ENCODE results near the gene ZNF563. TPM values are rescaled to one million over a fixed set of nuclear protein-coding genes. Genes with fewer than 3 reads are reported as not detected.
"Not testable (repeated sequence)": the region's sequence is repeated elsewhere in the genome, so short reads cannot be mapped to it uniquely, and the experiment has no call there.

The ZNF563 gene
- total and polyA plus RNA-seq, 4 experiments from 2014 or later, result 5.4 to 15.6 (median 10.9) TPM

DNA sequence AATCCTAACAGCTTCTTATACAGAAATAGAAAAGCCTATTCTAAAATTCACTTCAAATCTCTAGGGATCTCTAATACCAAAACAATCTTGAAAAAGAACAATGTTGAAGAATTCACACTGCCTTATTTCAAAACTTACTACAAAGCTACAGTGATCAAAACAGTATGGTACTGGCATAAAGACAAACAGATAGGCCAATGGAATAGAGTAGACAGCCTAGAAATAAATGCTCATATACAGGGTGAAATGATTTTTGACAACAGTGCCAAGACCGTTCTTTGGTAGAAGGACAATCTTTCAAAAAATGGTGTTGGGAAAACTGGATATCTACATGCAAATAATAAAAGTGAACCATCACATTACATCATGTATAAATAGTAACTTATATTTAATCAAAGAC lies 11.8 kb upstream of the ZNF563 start:
- Histone ChIP-seq H3K4me1 (ENCODE audit: insufficient read depth, low read length) (no peaks in the 10 kb centered on the region), H3K27ac (ENCODE audit: low read depth, low read length) (no peak overlapping the region), H3K27me3 (ENCODE audit: insufficient read depth, low read length) (no peaks in the 10 kb centered on the region), H3K36me3 (ENCODE audit: insufficient read depth, low read length) (no peaks in the 10 kb centered on the region), H3K9me3 (ENCODE audit: control insufficient read depth in 1 of 2, low read length in 2 of 2) (peaks cover 0 to 14% of the 10 kb centered on the region in 2 donors), H3K4me3 (ENCODE audit: low read length in 2 of 2) (no peak overlapping the region)
- ChIA-PET POLR2A (ENCODE audit: partially characterized antibody) (interaction anchor here (1.2 to 3.4 kb wide), 2 partner anchors 12 to 80 kb away, joined by 3 to 16 read pairs; partner anchors contain the start of gene ZNF563), CTCF (ENCODE audit: partially characterized antibody) (interaction anchor here (0.9 to 2.0 kb wide), 2 partner anchors 9 to 286 kb away, joined by 3 to 7 read pairs; no protein-coding TSS in a partner anchor)
- Mint-ChIP-seq H3K9me3 (peaks cover 0 to 47% (median 26%) of the 10 kb centered on the region in 8 donors), H3K36me3 (peaks cover 7 to 10% of the 10 kb centered on the region in 2 donors), H3K27me3 (no peaks in the 10 kb centered on the region), H3K27ac (no peak overlapping the region), H3K4me1 (peaks cover 0 to 3% (median 0%) of the 10 kb centered on the region in 4 donors), H3K4me3 (no peak overlapping the region)
- no peak for DNase-seq
- intact Hi-C loops (cut with micrococcal nuclease), result no loop called here

DNA sequence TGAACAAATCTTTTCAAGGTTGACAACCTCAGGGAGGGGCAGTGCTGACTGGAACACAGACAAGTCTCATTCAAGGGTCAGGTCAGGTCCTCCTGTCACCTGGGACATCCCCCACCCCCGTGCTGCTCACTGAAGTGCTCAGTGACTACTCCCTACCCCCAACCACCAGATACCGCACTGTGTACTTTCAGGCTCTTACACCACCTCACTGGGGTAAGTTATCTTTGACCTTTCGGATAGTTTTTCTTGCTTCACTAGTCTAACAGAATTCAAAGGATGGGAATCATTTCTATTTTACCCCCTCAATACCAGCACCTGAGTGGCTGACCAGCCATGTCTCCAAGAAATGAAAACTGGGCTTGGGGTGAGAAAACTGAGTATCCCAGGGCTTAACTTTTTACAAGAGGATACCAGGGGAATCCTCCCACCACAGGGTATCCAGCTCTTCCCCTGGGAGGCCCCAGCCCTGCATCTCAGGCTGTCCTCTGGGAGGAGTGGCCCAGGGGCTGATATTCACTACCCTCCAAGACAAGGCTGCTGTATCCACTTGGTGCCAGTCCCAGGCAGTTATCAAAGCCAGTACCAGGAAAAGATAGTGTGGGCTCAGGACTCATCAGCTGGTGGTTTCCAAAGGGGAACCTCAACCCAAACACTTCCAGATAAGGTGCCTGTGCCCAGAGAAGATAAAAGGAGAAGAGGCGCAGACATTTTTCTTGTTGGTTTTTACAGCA lies 2.1 kb downstream of the ZNF563 start:
- intact Hi-C loops (cut with micrococcal nuclease), result loop anchor here (5.0 kb wide), 1 partner anchor 129 kb away; no protein-coding TSS in a partner anchor
- Mint-ChIP-seq H3K36me3 (peaks cover 4 to 15% of the 10 kb centered on the region in 2 donors), H3K4me3 (peak overlapping the region; percentile 96 to 100 (median 99)), H3K4me1 (peaks cover 36 to 52% (median 43%) of the 10 kb centered on the region in 4 donors), H3K27me3 (no peaks in the 10 kb centered on the region), H3K9me3 (no peaks in the 10 kb centered on the region), H3K27ac (peak overlapping the region; percentile 83 to 99 (median 96))
- ChIA-PET POLR2A (ENCODE audit: partially characterized antibody) (interaction anchor here (0.8 to 5.3 kb wide), 7 partner anchors 13 to 175 kb away, joined by 3 to 148 read pairs (median 16); partner anchors contain the start of genes ZNF44, ZNF443 and ZNF625), CTCF (ENCODE audit: partially characterized antibody) (no interaction called here)
- Histone ChIP-seq H3K4me1 (ENCODE audit: insufficient read depth, low read length) (peaks cover 27% of the 10 kb centered on the region), H3K36me3 (ENCODE audit: insufficient read depth, low read length) (no peaks in the 10 kb centered on the region), H3K27ac (ENCODE audit: low read depth, low read length) (peak overlapping the region; percentile 80), H3K4me3 (ENCODE audit: low read length in 2 of 2) (no peak overlapping the region), H3K27me3 (ENCODE audit: insufficient read depth, low read length) (no peaks in the 10 kb centered on the region), H3K9me3 (ENCODE audit: control insufficient read depth in 1 of 2, low read length in 2 of 2) (no peaks in the 10 kb centered on the region)
- peak in 4 of 5 donors; percentile 20 to 70 (median 23) for DNase-seq

DNA sequence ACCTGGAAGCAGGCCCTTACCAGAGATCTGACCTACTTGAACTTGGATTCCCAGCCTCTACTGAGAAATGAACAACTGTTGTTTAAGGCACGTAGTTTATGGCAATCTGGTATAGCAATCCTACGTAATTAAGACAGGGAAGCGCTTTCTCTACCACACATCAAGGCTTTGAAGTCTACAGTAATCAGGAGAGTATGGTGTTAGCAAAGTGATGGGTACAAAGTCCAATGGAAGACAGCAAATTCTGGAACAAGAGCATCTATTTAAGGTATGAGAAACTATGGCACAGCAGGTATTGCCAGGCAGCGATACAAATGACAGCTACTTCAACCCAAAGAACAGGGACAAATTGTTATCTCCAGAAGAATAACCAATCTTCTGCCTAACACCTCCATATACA lies 3.1 kb downstream of the ZNF563 start:
- Histone ChIP-seq H3K27me3 (ENCODE audit: insufficient read depth, low read length) (no peaks in the 10 kb centered on the region), H3K4me1 (ENCODE audit: insufficient read depth, low read length) (peaks cover 27% of the 10 kb centered on the region), H3K27ac (ENCODE audit: low read depth, low read length) (no peak overlapping the region), H3K9me3 (ENCODE audit: control insufficient read depth in 1 of 2, low read length in 2 of 2) (no peaks in the 10 kb centered on the region), H3K4me3 (ENCODE audit: low read length in 2 of 2) (no peak overlapping the region), H3K36me3 (ENCODE audit: insufficient read depth, low read length) (no peaks in the 10 kb centered on the region)
- intact Hi-C loops (cut with micrococcal nuclease), result loop anchor here (5.0 kb wide), 1 partner anchor 128 kb away; no protein-coding TSS in a partner anchor
- peak overlapping the region in 3 of 8 donors; percentile 18 to 100 (median 29) for H3K4me3 Mint-ChIP-seq
- no peaks in the 10 kb centered on the region for H3K27me3 Mint-ChIP-seq
- H3K36me3 Mint-ChIP-seq, result peaks cover 14 to 20% of the 10 kb centered on the region in 2 donors
- peak overlapping the region in 4 of 7 donors; percentile 49 to 83 (median 74) for H3K27ac Mint-ChIP-seq
- H3K9me3 Mint-ChIP-seq, result no peaks in the 10 kb centered on the region
- ChIA-PET POLR2A (ENCODE audit: partially characterized antibody) (interaction anchor here (5.3 kb wide), 1 partner anchor 38 kb away, joined by 148 read pairs; the partner anchor contains the start of gene ZNF44), CTCF (ENCODE audit: partially characterized antibody) (no interaction called here)
- DNase-seq, result no peak
- peaks cover 37 to 59% (median 45%) of the 10 kb centered on the region in 4 donors for H3K4me1 Mint-ChIP-seq

- Histone ChIP-seq H3K27ac (ENCODE audit: low read depth, low read length) (no peak overlapping the region), H3K27me3 (ENCODE audit: insufficient read depth, low read length) (no peaks in the 10 kb centered on the region), H3K4me1 (ENCODE audit: insufficient read depth, low read length) (peaks cover 2% of the 10 kb centered on the region), H3K4me3 (ENCODE audit: low read length in 2 of 2) (no peak overlapping the region), H3K9me3 (ENCODE audit: control insufficient read depth in 1 of 2, low read length in 2 of 2) (no peaks in the 10 kb centered on the region), H3K36me3 (ENCODE audit: insufficient read depth, low read length) (peaks cover 10% of the 10 kb centered on the region)
- no peak overlapping the region for H3K27ac Mint-ChIP-seq
- peaks cover 31 to 43% of the 10 kb centered on the region in 2 donors for H3K36me3 Mint-ChIP-seq
- peaks cover 0 to 14% (median 7%) of the 10 kb centered on the region in 8 donors for H3K9me3 Mint-ChIP-seq
- intact Hi-C loops (cut with micrococcal nuclease), result no loop called here
- CTCF ChIA-PET (ENCODE audit: partially characterized antibody), result no interaction called here
- no peak overlapping the region for H3K4me3 Mint-ChIP-seq
- DNase-seq, result no peak
- peaks cover 14 to 26% (median 20%) of the 10 kb centered on the region in 4 donors for H3K4me1 Mint-ChIP-seq
- no peaks in the 10 kb centered on the region for H3K27me3 Mint-ChIP-seq
- POLR2A ChIA-PET (ENCODE audit: partially characterized antibody), result no interaction called here
These were observed 7.7 kb downstream of the ZNF563 start for GRCh38 chr19:12325690-12326089.

DNA sequence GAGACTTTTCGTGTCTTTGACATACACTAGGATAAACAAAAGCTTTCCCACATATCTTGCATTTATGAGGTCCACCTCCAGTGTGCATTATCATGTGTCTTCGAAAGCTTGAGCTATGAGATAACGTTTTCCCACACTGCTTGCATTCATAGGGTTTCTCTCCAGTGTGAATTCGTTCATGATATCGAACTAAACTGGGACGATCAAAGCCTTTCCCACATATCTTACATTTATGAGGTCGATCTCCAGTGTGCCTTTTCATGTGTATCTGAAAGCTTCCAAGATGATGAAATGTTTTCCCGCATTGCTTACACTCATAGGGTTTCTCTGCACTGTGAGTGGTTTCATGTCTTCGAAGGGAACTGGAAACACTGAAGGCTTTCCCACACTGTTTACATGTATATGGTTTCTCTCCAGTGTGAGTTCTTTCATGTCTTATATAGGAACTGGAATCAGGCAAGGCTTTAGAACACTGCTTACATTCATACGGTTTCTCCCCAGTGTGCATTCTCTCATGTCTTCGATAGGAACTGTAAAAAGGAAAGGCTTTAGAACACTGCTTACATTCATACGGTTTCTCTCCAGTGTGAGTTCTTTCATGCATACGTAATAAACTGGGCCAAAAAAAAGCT lies 14.5 kb downstream of the ZNF563 start:
- H3K36me3 Mint-ChIP-seq, result peaks cover 51 to 63% of the 10 kb centered on the region in 2 donors

GRCh38 chr19:12314553-12314952 lies 18.9 kb downstream of the ZNF563 start:
- Histone ChIP-seq H3K27me3 (ENCODE audit: insufficient read depth, low read length) (no peaks in the 10 kb centered on the region), H3K4me1 (ENCODE audit: insufficient read depth, low read length) (no peaks in the 10 kb centered on the region), H3K4me3 (ENCODE audit: low read length in 2 of 2) (no peak overlapping the region), H3K36me3 (ENCODE audit: insufficient read depth, low read length) (peaks cover 13% of the 10 kb centered on the region), H3K9me3 (ENCODE audit: control insufficient read depth in 1 of 2, low read length in 2 of 2) (peaks cover 5 to 10% of the 10 kb centered on the region in 2 donors), H3K27ac (ENCODE audit: low read depth, low read length) (no peak overlapping the region)
- CTCF ChIA-PET (ENCODE audit: partially characterized antibody), result no interaction called here
- POLR2A ChIA-PET (ENCODE audit: partially characterized antibody), result interaction anchor here (0.7 kb wide), 2 partner anchors 17 to 25 kb away, joined by 3 read pairs; no protein-coding TSS in a partner anchor
- intact Hi-C loops (cut with micrococcal nuclease), result no loop called here
- H3K4me1 Mint-ChIP-seq, result peaks cover 0 to 6% (median 4%) of the 10 kb centered on the region in 4 donors
- H3K27me3 Mint-ChIP-seq, result no peaks in the 10 kb centered on the region
- no peak for DNase-seq
- H3K27ac Mint-ChIP-seq, result no peak overlapping the region
- peak overlapping the region in 3 of 8 donors; percentile 8 to 22 (median 21) for H3K4me3 Mint-ChIP-seq
- peaks cover 41 to 42% of the 10 kb centered on the region in 2 donors for H3K36me3 Mint-ChIP-seq
- H3K9me3 Mint-ChIP-seq, result peaks cover 0 to 38% (median 26%) of the 10 kb centered on the region in 8 donors

More for the DNA sequence above, 14.5 kb downstream of the ZNF563 start:
- Histone ChIP-seq H3K4me3 (ENCODE audit: low read length in 2 of 2) (no peak overlapping the region), H3K4me1 (ENCODE audit: insufficient read depth, low read length) (no peaks in the 10 kb centered on the region), H3K27me3 (ENCODE audit: insufficient read depth, low read length) (no peaks in the 10 kb centered on the region), H3K27ac (ENCODE audit: low read depth, low read length) (no peak overlapping the region), H3K36me3 (ENCODE audit: insufficient read depth, low read length) (peaks cover 25% of the 10 kb centered on the region), H3K9me3 (ENCODE audit: control insufficient read depth in 1 of 2, low read length in 2 of 2) (peaks cover 5 to 10% of the 10 kb centered on the region in 2 donors)
- Mint-ChIP-seq H3K4me3 (no peak overlapping the region), H3K27me3 (no peaks in the 10 kb centered on the region), H3K27ac (no peak overlapping the region), H3K9me3 (peaks cover 0 to 54% (median 34%) of the 10 kb centered on the region in 8 donors), H3K4me1 (peaks cover 0 to 6% (median 4%) of the 10 kb centered on the region in 4 donors)
- no peak for DNase-seq
- POLR2A ChIA-PET (ENCODE audit: partially characterized antibody), result no interaction called here
- CTCF ChIA-PET (ENCODE audit: partially characterized antibody), result no interaction called here
- intact Hi-C loops (cut with micrococcal nuclease), result no loop called here

- H3K4me3 ChIP-seq (ENCODE audit: low read length in 2 of 2); H3K27ac ChIP-seq (ENCODE audit: low read depth, low read length); CTCF ChIA-PET (ENCODE audit: partially characterized antibody); DNase-seq; intact Hi-C loops (cut with micrococcal nuclease); H3K4me3 Mint-ChIP-seq; H3K4me1 ChIP-seq (ENCODE audit: insufficient read depth, low read length); H3K27me3 ChIP-seq (ENCODE audit: insufficient read depth, low read length); H3K9me3 ChIP-seq (ENCODE audit: control insufficient read depth in 1 of 2, low read length in 2 of 2); H3K36me3 Mint-ChIP-seq; H3K27me3 Mint-ChIP-seq; H3K27ac Mint-ChIP-seq; H3K9me3 Mint-ChIP-seq; H3K4me1 Mint-ChIP-seq; H3K36me3 ChIP-seq (ENCODE audit: insufficient read depth, low read length): not testable (repeated sequence)
- POLR2A ChIA-PET (ENCODE audit: partially characterized antibody), result interaction anchor here (0.6 kb wide), 1 partner anchor 238 kb away, joined by 3 read pairs; no protein-coding TSS in a partner anchor
These were observed 24.5 kb downstream of the ZNF563 start for GRCh38 chr19:12308891-12309290.

Measured in CD4-positive, alpha-beta memory T cell (primary cell).